Retinal pigment epithelial cell (primary cell): Measurements from ENCODE around the gene LLGL1.

ENCODE experiments used
- DNase-seq: peaks from one replicate; pipeline ENCODE4 v3.0.0-alpha.2; 2010; ENCODE audit warnings: low read depth
- H3K4me3 ChIP-seq: 2 replicates; pipeline ENCODE4 v1.5.1; 2011; ENCODE audit warnings: mild to moderate bottlenecking, low read length, control low read depth, moderate library complexity
- CTCF ChIP-seq: conservative IDR thresholded peaks from 2 replicates; pipeline ENCODE4 v1.5.1; 2011; ENCODE audit warnings: low read depth, low read length, control low read depth, inconsistent platforms

LLGL1 gene

GRCh38 chr17:18245038-18245776 lies 19.8 kb downstream of the LLGL1 start:
- no peak overlapping the region for H3K4me3 ChIP-seq
- DNase-seq = no peak
- no peak for TF ChIP-seq CTCF

- H3K4me3 ChIP-seq = no peak overlapping the region
- TF ChIP-seq CTCF = no peak
These were observed 20.8 kb downstream of the LLGL1 start for GRCh38 chr17:18246109-18246725.

GRCh38 chr17:18246880-18247612 lies 21.6 kb downstream of the LLGL1 start:
- no peak for DNase-seq

More at GRCh38 chr17:18246109-18246725, 20.8 kb downstream of the LLGL1 start:
- DNase-seq = no peak

GRCh38 chr17:18247613-18248001 lies 22.2 kb downstream of the LLGL1 start:
- no peak overlapping the region for H3K4me3 ChIP-seq
- TF ChIP-seq CTCF = no peak
- DNase-seq = no peak

More at GRCh38 chr17:18246880-18247612, 21.6 kb downstream of the LLGL1 start:
- H3K4me3 ChIP-seq = no peak overlapping the region
- TF ChIP-seq CTCF = no peak

- peak; percentile 76 for TF ChIP-seq CTCF
- H3K4me3 ChIP-seq = no peak overlapping the region
- no peak for DNase-seq
These were observed 22.9 kb downstream of the LLGL1 start for GRCh38 chr17:18248300-18248731.

- TF ChIP-seq CTCF = no peak
- no peak for DNase-seq
- H3K4me3 ChIP-seq = no peak overlapping the region
These were observed 23.4 kb downstream of the LLGL1 start for GRCh38 chr17:18248811-18249210.
